Measurements from ENCODE around the gene ADGRG3. TPM values are rescaled to one million over a fixed set of nuclear protein-coding genes. Genes with fewer than 3 reads are reported as not detected.
"Not testable (repeated sequence)": the region's sequence is repeated elsewhere in the genome, so short reads cannot be mapped to it uniquely, and the experiment has no call there.

Gene ADGRG3
- total RNA-seq, 1 experiment from 2014 or later: 0.07 TPM

DNA sequence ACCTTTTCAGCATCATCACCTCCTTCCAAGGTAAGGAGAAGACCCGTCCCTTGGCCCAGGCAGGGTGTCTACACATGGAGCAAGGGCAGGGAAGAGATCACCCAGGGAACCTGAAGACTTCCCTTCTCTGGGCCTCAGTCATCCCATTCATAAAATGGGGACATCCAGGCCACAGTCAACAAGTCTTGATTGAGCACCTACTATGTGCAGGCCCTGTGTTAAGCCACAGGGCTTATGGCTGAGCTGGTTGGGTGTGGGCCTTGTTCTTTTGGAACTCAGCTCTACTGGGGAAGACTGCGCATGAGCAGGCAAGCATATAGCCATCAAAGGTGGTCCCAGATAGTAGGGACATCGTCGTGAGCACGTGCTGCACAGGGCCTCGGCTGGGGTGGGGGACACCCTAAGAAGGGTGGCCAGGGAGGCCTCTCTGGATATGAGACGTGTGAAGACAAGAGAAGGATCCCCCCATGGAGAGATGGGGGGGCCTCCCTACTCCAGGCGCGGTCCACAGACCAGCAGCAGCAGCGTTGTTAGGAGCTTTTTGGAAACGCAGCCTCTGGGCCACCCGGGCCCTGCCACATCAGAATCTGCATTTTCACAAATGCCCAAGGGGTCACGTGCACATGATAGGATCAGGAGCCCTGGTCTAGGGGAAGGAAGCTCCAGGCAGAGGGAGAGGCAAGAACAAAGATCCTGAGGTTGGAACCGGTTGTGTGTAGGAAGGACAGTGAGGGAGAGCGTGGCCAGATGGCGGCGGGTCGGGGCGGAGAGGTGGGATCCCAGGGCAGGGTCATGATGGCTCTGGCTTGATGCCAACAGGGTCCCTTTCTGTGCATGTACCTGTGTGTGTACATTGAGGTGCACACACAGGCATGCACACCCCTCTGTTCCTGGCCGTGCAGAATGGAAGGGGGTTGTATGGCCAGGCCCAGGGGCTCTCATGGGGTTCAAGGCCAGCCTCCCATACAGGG, 5.9 kb upstream of the ADGRG3 start:
- no peaks in the 10 kb centered on the region for H3K36me3 ChIP-seq (replicated peaks; ENCODE audit: control insufficient read depth, insufficient read depth, low read length)
- no peaks in the 10 kb centered on the region for H3K27me3 ChIP-seq (ENCODE audit: control insufficient read depth, insufficient read depth, low read length)
- no peak for DNase-seq
- H3K4me3 ChIP-seq (ENCODE audit: insufficient read depth, low read depth, low read length): no peak overlapping the region

DNA sequence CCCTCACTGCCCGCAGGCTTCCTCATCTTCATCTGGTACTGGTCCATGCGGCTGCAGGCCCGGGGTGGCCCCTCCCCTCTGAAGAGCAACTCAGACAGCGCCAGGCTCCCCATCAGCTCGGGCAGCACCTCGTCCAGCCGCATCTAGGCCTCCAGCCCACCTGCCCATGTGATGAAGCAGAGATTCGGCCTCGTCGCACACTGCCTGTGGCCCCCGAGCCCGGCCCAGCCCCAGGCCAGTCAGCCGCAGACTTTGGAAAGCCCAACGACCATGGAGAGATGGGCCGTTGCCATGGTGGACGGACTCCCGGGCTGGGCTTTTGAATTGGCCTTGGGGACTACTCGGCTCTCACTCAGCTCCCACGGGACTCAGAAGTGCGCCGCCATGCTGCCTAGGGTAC, 4.7 kb upstream of the ADGRG3 start:
- DNase-seq: no peak
- no peak overlapping the region for H3K4me3 ChIP-seq (ENCODE audit: insufficient read depth, low read depth, low read length)
- no peaks in the 10 kb centered on the region for H3K27me3 ChIP-seq (ENCODE audit: control insufficient read depth, insufficient read depth, low read length)
- H3K36me3 ChIP-seq (replicated peaks; ENCODE audit: control insufficient read depth, insufficient read depth, low read length): no peaks in the 10 kb centered on the region

DNA sequence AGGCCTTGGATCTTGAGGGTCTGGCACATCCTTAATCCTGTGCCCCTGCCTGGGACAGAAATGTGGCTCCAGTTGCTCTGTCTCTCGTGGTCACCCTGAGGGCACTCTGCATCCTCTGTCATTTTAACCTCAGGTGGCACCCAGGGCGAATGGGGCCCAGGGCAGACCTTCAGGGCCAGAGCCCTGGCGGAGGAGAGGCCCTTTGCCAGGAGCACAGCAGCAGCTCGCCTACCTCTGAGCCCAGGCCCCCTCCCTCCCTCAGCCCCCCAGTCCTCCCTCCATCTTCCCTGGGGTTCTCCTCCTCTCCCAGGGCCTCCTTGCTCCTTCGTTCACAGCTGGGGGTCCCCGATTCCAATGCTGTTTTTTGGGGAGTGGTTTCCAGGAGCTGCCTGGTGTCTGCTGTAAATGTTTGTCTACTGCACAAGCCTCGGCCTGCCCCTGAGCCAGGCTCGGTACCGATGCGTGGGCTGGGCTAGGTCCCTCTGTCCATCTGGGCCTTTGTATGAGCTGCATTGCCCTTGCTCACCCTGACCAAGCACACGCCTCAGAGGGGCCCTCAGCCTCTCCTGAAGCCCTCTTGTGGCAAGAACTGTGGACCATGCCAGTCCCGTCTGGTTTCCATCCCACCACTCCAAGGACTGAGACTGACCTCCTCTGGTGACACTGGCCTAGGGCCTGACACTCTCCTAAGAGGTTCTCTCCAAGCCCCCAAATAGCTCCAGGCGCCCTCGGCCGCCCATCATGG, 4.0 kb upstream of the ADGRG3 start:
- H3K27me3 ChIP-seq (ENCODE audit: control insufficient read depth, insufficient read depth, low read length): no peaks in the 10 kb centered on the region
- no peaks in the 10 kb centered on the region for H3K36me3 ChIP-seq (replicated peaks; ENCODE audit: control insufficient read depth, insufficient read depth, low read length)
- peak; percentile 73 for DNase-seq
- H3K4me3 ChIP-seq (ENCODE audit: insufficient read depth, low read depth, low read length): no peak overlapping the region

DNA sequence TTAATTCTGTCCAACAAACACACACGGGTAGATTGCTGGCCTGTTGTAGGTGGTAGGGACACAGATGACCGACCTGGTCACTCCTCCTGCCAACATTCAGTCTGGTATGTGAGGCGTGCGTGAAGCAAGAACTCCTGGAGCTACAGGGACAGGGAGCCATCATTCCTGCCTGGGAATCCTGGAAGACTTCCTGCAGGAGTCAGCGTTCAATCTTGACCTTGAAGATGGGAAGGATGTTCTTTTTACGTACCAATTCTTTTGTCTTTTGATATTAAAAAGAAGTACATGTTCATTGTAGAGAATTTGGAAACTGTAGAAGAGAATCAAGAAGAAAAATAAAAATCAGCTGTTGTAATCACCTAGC, 3.5 kb upstream of the ADGRG3 start:
- Histone ChIP-seq H3K36me3 (replicated peaks; ENCODE audit: control insufficient read depth, insufficient read depth, low read length) (no peaks in the 10 kb centered on the region), H3K4me3 (ENCODE audit: insufficient read depth, low read depth, low read length) (no peak overlapping the region), H3K27me3 (ENCODE audit: control insufficient read depth, insufficient read depth, low read length) (no peaks in the 10 kb centered on the region)
- DNase-seq: no peak

DNA sequence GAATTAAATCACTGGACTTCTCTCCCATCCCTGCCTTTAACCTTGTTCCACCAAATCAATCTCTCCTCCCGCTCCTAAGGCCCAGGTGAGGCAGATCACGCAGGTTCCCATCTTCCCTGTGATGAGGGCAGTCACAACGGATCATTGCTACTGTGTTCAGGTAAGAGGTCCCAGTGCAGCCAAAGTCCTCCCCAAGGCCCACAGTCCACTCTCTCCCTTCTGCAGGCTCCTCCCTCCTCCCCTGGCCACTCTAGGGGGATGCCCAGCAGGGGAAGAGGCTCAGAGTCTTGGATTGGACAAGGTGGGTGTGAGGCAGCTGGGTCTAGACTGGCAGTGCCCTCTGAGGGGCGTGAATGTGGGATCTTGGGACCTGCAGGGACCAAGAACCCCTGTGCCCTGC, 2.6 kb upstream of the ADGRG3 start:
- DNase-seq: no peak
- no peaks in the 10 kb centered on the region for H3K36me3 ChIP-seq (replicated peaks; ENCODE audit: control insufficient read depth, insufficient read depth, low read length)
- H3K27me3 ChIP-seq (ENCODE audit: control insufficient read depth, insufficient read depth, low read length): no peaks in the 10 kb centered on the region
- no peak overlapping the region for H3K4me3 ChIP-seq (ENCODE audit: insufficient read depth, low read depth, low read length)

DNA sequence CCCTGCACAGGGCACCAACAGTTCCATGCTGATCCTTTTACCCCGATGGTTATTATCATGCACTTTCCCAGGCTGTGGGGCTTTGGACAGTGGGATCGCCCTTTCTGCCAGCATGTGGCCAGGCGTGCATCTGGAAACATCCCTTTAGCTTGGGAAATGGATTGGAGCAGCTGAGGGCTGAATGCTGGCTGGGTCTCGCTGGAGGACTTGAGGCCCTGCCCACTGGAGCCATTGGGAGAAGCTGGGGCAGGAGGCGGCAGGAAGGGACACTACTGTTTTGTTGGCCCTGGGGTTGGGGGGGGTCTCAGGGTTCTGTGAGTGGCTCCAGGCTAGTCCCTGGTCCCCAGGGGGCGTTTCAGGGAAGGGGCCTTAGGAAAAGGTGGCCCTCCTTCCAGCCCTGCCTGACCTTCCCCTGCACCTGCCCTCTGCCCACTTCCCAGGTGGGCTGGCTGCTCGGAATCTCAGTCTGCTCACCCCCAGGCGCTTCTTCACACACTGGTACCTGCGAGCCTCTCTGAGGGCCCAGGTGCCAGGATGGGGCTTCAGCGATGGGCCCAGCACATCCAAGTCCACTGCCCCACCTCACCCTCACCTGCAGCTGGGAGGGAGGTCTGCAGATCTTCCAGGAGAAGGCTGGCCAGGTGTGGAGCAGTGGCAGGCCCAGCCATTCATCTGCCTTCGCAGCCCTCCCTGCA, 1.6 kb upstream of the ADGRG3 start:
- DNase-seq: no peak
- H3K36me3 ChIP-seq (replicated peaks; ENCODE audit: control insufficient read depth, insufficient read depth, low read length): no peaks in the 10 kb centered on the region

DNA sequence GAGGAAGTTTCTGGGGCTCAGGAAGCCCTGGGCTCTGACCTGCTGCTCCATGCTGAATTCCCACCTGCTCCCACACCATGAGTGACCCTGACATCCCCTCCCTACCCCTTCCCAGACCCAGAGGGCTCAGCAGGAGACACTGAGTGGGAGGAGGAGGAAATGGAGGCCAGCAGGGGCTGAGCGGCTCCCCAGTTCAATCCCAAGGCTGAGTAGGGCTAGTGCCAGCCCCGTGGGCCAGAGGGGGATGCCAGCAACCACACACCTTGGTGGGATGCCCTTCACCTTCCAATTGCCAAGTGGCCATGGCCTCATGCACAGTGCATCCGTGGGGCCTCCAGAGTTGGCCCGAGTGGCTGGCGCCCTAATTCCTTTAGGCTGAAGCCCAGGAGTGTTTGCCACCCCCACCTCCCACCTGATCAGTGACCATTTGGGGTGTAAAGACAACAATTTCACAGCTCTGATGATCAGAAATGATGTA, 1.0 kb upstream of the ADGRG3 start:
- DNase-seq: no peak
- Histone ChIP-seq H3K36me3 (replicated peaks; ENCODE audit: control insufficient read depth, insufficient read depth, low read length) (no peaks in the 10 kb centered on the region), H3K27me3 (ENCODE audit: control insufficient read depth, insufficient read depth, low read length) (no peaks in the 10 kb centered on the region), H3K4me3 (ENCODE audit: insufficient read depth, low read depth, low read length) (no peak overlapping the region)

More for the DNA sequence above, 1.6 kb upstream of the ADGRG3 start:
- Histone ChIP-seq H3K4me3 (ENCODE audit: insufficient read depth, low read depth, low read length) (no peak overlapping the region), H3K27me3 (ENCODE audit: control insufficient read depth, insufficient read depth, low read length) (no peaks in the 10 kb centered on the region)

DNA sequence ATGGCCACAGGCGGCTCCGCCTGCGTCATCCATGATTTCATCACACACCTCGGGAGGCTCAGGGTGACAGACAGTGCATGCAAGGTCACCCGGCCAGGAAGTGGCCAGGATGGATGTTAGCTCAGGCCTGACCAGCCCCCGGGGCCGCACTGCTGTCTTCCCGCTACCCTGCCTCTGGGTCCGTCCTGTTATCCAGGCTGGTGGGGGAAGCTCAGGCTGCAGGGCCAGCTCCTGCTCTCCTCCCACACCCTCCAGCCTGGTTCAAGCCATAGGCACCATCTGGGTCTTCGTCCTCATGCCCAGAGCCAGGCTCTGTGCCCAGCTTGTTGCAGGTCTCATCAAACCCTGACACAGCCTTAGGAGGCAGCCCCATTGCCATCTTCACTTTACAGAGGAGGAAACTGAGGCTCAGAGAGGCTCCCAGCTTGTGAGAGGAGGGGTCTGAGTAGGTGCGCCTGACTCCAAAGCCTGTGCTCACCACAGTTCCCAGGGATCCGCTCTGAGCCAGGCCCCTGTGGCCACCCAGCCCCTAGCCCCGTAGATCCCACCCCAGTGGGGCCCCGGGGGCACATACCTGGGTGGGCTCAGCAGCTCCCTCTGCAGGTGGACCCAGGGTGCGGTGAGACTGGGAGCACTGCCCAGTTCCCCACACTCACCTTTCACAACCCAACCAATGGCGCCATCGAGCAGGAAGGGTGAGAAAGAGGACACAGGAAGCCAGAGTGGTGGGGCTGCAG, 412 bp upstream of the ADGRG3 start:
- peak; percentile 90 for DNase-seq
- Histone ChIP-seq H3K36me3 (replicated peaks; ENCODE audit: control insufficient read depth, insufficient read depth, low read length) (no peaks in the 10 kb centered on the region), H3K4me3 (ENCODE audit: insufficient read depth, low read depth, low read length) (no peak overlapping the region), H3K27me3 (ENCODE audit: control insufficient read depth, insufficient read depth, low read length) (no peaks in the 10 kb centered on the region)

DNA sequence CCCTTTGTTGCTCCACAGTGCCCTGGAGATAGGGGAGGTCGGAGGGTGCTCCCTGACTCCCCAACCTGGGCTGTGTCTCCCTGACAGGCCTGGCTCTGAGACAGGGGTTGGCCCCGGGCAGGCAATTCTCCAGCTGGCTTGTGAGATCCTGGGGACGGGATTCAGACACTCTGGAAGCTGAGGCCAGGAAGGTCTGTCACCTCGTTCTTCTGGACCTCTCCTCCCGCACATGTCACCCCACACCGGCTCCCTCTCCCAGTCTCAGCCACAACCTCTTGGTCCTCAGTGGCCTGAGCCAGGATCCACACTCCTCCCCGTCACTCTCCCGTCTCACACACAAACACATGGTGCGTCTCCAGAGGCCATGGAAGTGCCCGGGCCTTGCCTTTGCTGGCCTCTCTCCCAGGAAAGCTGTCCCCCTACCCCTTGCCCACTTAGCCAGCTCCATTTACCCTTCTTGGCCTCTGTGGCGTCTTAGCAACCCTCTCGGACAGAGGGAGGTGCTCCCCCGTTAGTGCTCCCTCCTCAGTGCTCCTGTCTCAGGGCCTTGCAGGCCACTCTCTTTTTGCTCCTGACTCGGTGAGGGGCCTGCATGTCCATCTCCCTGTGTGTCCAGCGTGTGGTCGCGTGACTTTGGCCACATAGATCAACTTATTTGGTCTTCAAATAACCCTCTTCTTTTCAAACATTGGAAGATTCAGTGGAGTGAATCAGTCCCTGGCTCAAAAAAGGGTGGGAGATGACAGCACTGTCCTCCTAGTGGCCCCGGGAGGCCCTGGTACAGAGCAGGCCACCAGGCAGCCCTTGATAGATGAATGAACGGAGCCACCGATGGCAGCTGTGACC, 747 bp downstream of the ADGRG3 start:
- Histone ChIP-seq H3K36me3 (replicated peaks; ENCODE audit: control insufficient read depth, insufficient read depth, low read length) (no peaks in the 10 kb centered on the region), H3K4me3 (ENCODE audit: insufficient read depth, low read depth, low read length) (no peak overlapping the region), H3K27me3 (ENCODE audit: control insufficient read depth, insufficient read depth, low read length) (no peaks in the 10 kb centered on the region)
- no peak for DNase-seq

DNA sequence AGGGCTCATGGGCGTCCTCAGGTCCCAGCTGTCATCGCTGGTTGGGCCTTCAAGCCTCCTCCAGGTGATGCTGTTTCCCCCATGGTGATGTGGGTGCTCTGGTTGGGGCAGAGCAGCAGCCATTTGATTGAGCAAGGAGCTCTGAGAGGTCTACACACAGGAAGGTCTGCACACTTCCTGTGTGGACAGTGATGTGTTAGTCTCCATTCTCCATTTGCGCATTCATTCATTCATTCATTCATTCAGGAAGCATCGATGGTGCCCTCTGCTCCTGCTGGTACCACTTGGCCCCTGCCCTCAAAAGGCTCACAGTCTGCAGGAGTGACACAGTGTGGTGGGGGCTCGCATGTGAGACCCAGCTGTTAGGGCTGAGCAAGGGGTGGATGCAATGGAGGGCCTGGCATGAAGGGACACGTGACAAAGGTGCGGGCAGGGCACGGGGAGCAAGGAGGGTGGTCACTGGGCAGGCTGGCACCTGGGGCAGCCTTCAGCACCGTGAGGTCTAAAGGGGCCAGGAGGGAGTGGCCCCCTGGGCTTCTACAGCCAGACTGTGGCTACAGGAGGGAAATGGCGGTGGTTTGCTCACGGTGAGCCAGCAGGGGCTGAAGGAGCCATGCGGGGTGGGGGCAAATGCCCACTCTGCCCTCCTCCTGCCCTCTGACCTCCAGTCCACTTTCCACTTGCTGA, 1.5 kb downstream of the ADGRG3 start:
- Histone ChIP-seq H3K36me3 (replicated peaks; ENCODE audit: control insufficient read depth, insufficient read depth, low read length) (no peaks in the 10 kb centered on the region), H3K27me3 (ENCODE audit: control insufficient read depth, insufficient read depth, low read length) (no peaks in the 10 kb centered on the region), H3K4me3 (ENCODE audit: insufficient read depth, low read depth, low read length) (no peak overlapping the region)
- no peak for DNase-seq

DNA sequence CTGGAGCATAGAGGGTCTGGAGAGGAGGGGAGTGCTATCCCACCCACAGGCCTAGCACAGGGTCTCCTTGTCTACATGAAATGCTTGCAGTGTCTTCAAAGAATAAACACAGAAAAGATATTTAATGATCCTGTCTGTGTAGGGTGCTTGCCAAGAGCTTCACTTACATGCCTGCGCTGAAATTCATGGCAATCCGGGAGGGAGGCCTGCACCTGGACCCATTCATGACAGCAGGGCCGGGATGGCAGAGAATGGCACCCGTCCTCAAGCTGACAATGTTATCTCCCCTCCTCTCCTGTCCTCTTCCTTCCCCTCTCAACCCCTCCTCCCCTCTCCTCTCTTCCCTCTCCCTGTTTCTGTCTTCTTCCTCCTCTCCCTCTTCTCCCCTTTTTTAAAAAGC, 2.1 kb downstream of the ADGRG3 start:
- no peak for DNase-seq
- no peaks in the 10 kb centered on the region for H3K36me3 ChIP-seq (replicated peaks; ENCODE audit: control insufficient read depth, insufficient read depth, low read length)

DNA sequence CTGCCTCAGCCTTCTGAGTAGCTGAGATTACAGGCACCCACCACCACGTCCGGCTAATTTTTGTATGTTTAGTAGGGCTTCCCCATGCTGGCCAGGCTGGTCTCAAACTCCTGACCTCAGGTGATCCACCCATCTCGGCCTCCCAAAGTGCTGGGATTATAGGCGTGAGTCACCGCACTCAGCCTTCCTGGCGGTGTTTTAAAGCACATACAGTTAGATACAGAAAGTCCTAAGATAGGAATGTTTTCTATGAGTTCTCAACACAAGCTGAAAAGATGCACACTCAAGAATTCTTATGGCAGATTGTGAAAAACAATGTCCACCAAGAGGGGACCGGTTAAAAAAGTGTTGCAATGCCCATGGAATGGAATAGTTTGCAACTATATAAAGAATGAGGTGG, 3.3 kb downstream of the ADGRG3 start:
- not testable (repeated sequence) for H3K4me3 ChIP-seq (ENCODE audit: insufficient read depth, low read depth, low read length); H3K36me3 ChIP-seq (replicated peaks; ENCODE audit: control insufficient read depth, insufficient read depth, low read length); DNase-seq; H3K27me3 ChIP-seq (ENCODE audit: control insufficient read depth, insufficient read depth, low read length)

More for the DNA sequence above, 2.1 kb downstream of the ADGRG3 start:
- H3K4me3 ChIP-seq (ENCODE audit: insufficient read depth, low read depth, low read length): no peak overlapping the region
- no peaks in the 10 kb centered on the region for H3K27me3 ChIP-seq (ENCODE audit: control insufficient read depth, insufficient read depth, low read length)

DNA sequence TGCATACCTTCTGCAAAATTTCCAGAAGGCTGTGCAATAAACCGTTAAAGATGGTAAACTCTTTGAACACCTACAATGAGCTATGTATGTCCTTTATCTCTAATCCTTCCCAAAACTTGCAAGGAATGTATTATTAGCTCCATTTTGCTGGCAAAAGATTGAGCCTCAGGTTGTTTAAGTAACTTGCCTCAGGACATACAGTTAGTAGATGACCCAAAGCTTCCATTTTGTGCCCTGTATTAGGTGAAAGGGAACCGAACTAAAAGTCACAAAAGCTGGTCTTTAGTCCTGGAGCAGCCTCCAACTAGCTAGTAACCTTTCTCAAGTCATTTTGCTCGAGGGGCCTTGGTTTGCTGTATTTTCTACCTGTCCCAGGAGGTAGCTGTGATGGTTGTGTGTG, 4.3 kb downstream of the ADGRG3 start:
- H3K27me3 ChIP-seq (ENCODE audit: control insufficient read depth, insufficient read depth, low read length): no peaks in the 10 kb centered on the region
- DNase-seq: no peak

More for the DNA sequence above, 4.3 kb downstream of the ADGRG3 start:
- Histone ChIP-seq H3K36me3 (replicated peaks; ENCODE audit: control insufficient read depth, insufficient read depth, low read length) (no peaks in the 10 kb centered on the region), H3K4me3 (ENCODE audit: insufficient read depth, low read depth, low read length) (no peak overlapping the region)

Measured in H7 (cell line).